ENCODE results near the gene AVPI1.
A peak's percentile ranks its signal among the peaks of the same experiment; 100 is the strongest.
"Not testable (repeated sequence)": the region's sequence is repeated elsewhere in the genome, so short reads cannot be mapped to it uniquely, and the experiment has no call there.

The AVPI1 gene

DNA sequence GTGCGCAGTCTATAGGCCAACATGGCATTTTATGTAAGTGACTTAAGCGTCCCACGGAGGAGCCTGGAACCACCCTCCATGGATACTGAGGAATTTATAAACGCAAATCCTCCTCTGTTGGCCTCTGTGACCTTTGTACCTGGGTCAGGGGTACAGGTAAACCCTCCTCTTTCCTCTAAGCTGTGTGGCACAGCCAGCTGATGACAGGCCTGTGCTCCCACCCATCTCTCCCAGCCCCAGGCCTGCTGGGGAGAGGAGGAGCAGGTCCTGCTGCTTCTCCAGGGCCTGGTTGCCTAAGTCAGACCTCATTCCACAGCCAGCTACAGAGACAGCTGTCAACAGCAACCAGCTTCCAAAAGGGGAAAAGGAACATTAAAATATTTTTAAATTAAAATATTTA is 5.0 kb downstream of the AVPI1 start:
- DNase-seq: no peak

GRCh38 chr10:97679594-97679993 is 7.4 kb downstream of the AVPI1 start:
- no peak for DNase-seq

DNA sequence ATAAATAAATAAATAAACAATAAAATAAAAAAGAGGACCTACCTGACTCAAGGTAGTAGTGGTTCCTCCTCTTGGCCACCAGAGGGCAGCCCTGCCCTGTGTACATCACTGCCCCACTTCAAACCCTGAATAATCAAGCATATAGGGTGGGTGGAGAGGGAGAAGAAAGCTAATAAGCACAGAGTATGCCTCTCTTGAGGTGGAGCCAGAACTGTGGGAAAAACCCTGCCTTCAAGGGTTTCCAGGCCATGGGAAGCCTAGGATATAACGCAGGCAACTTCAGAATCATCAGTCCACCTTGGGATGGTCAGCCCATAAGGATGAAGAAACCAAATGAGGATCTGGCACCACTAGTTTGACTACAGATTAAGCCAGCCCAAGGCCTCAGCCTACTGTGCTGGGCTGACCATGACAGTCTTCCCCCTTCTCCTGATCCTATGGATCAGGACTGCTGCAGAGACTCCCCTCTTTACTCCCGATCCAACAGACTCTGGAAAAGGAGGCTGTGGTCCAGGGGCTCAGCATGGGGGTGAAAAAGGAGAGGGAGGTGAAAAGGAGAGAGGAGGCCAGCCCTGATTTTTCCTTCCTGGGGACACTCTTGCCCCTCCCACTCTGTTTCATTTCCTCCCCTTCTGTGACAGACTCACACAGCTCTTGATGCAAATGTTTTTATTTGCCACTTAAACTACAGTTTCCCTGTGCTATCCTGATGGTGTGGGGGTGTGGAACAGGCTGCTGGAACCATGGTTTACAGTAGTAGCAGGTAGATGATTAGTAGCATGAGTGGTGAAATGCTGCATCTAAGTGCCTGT is 10.1 kb downstream of the AVPI1 start:
- peak; percentile 9 for DNase-seq

GRCh38 chr10:97675222-97675621 is 11.8 kb downstream of the AVPI1 start:
- DNase-seq: no peak

GRCh38 chr10:97673736-97674525 is 13.1 kb downstream of the AVPI1 start:
- no peak for DNase-seq

GRCh38 chr10:97669571-97669970 is 17.5 kb downstream of the AVPI1 start:
- DNase-seq: no peak

DNA sequence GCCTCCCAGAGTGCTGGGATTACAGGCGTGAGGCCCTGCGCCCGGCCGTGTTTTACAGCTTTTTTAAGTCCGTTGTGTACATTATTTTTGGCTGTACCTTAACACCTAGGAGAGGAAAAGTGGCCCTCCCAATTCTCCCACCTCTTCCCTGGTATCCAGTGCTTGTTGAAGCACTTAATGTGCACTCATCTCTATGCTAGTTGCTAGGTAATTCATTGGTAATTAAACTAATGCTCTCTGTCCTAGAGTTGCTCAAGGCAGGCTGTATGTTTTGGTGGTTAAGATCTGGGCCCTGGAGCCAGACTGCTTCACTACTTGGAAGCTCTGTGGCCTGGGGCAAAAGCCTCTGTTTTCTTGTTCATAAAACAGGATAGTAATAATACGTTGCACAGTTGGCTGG is 19.6 kb downstream of the AVPI1 start:
- no peak for DNase-seq

DNA sequence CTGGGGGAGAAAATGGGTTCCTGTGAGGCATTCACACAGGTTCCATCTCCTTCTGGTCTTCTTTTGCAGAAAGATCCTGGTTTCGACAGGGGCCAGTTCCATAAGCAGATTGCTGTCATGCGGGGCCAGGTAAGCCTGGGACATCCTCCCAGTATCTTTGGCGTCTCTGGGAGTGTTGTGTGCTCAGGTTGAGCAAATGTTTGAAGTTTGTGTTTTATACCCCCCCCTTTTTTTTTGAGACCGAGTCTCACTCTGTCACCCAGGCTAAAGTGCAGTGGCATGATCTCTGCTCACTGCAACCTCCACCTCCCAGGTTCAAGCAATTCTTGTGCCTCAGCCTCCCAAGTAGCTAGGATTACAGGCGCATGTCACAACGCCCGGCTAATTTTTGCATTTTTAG is 20.0 kb downstream of the AVPI1 start:
- DNase-seq: no peak

DNA sequence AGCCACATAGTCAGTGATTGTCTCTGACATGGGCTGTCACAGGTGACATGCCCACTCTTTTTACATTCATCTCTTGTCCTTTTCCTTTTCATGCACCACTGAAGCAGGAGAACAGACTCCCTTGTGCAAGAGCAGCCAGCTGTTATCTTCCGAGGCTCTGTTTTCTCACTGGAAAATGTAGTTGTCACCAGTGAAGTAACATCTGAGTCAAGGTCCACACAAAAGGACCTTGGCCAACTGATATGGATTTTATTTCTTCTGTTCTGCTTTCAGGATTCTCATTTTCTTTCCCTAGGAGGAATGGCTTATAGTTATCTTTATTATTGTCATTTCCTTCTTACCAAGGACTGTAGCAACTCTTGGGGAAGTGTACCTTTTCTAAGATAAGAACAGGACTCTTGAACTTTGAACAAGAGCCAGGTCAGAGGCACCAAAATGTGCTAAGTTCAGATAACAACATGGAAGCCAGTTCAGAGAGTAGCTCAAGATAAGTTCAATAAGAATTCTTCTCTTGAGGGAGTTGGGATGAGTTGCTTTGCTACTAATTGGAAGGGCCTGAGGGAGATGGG is 22.7 kb downstream of the AVPI1 start:
- DNase-seq: no peak

DNA sequence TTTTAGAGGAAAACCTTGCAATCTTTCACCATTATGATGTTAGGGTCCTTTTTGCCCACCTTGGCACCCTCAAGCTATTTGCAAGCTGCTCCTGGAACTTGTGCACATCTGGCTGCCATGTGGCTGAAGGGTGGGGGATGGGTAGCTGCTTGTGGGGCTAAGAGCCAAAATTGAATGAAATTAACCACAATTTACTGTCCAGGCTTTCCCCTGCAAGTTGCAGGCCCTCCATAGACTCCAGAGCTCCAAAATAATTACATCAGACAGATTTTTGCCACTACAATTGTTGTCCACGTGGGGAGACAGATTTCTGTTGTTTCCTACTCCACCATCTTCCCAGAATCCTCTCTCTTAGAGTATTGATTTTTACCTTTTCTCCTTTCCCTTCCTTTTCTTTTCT is 27.5 kb downstream of the AVPI1 start:
- DNase-seq: no peak

GRCh38 chr10:97656777-97657176 is 30.3 kb downstream of the AVPI1 start:
- DNase-seq: no peak

DNA sequence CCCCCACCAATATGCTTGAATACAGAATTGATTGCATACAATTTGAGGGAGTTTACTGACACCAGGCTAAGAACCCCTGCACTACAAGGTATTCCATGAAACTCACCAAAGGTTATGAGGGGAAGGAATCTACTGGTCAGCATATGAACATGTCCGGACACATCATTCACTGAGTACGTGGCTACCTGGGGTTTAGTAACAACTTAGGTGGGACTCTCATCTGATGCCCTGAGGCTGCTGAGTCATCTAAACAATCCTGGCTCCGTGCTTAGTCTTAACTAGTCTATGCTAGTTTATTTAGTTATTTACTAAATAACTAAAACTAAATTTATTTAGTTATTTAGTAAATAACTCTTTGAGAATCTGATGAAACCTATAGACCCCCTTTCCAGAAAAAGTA is 35.3 kb downstream of the AVPI1 start:
- DNase-seq: no peak

- DNase-seq: no peak
These were observed 36.3 kb downstream of the AVPI1 start for GRCh38 chr10:97650726-97651125.

DNA sequence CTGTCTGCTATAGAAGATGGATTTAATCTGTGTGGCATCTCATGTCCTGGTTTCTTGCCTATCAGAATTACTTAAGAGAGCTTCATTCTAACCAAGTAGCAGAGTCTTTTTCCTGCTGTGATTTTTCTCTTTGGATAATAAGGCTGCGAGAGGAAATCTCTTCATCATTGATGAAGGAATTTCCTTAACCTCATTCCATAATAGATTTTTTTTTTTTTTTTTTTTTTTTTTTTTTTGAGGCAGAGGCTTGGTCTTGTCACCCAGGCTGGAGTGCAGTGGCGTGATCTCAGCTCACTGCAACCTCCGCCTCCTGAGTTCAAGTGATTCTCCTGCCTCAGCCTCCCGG is 37.7 kb downstream of the AVPI1 start:
- not testable (repeated sequence) for DNase-seq

- no peak for DNase-seq
These were observed 38.3 kb downstream of the AVPI1 start for GRCh38 chr10:97648562-97649404.

- DNase-seq: no peak
These were observed 39.5 kb downstream of the AVPI1 start for GRCh38 chr10:97647556-97647955.

DNA sequence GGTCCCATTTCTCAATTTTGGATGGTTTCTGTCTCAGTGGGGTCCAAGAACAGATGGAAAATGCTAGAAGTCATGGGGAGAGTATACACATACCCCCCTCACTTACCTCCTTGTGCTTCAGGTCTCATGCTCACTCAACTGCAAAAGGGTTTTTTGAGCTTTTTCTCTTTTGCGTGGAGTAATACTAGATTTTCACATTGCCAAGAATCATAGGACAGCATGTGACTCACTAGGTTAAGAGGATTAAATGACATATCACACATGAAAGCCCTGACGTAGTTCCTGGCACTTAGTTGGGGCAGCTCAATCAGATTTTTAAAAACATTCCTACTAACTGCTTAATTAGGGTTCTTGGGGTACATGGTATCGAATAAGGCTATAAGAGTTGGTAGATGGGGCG is 42.1 kb downstream of the AVPI1 start:
- no peak for DNase-seq

GRCh38 chr10:97643441-97643985 is 43.5 kb downstream of the AVPI1 start:
- no peak for DNase-seq

DNA sequence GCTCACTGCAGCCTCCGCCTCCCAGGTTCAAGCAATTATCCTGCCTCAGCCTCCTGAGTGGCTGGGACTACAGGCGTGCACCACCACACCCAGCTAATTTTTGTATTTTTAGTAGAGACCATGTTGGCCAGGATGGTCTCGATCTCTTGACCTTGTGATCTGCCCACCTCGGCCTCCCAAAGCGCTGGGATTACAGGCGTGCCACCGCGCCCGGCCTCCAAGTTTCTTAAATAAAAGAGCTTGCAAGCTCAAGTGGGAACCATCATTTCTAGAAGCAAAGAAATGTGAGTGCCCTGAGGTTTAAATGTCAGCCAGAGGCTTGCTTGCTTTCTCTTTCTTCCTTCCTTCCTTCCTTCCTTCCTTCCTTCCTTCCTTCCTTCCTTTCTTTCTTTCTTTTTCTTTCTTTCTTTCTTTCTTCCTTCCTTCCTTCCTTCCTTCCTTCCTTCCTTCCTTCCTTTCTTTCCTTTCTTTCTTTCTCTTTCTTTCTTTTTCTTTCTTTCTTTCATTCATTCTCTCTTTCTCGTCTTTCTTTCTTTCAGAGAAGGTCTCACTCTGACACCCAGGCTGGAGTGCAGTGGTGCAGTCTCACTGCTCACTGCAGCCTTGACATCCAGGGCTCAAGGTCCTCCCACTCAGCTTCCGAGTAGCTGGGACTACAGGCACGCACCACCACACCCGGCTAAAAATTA is 44.4 kb downstream of the AVPI1 start:
- not testable (repeated sequence) for DNase-seq

GRCh38 chr10:97640868-97641811 is 45.9 kb downstream of the AVPI1 start:
- no peak for DNase-seq
